GM21381 (cell line): ENCODE data around the gene B3GAT3.
"Not testable (repeated sequence)": the region's sequence is repeated elsewhere in the genome, so short reads cannot be mapped to it uniquely, and the experiment has no call there.

Source experiments
- ATAC-seq: cut with Tn5 transposase; IDR thresholded peaks from one replicate; pipeline ENCODE4 v1.9.1; 2021; ENCODE audit warnings: mild to moderate bottlenecking, moderate library complexity; ENCODE audit not compliant: unreplicated experiment

The B3GAT3 gene

GRCh38 chr11:62580959-62581715, 40.6 kb downstream of the B3GAT3 start:
- no peak for ATAC-seq

- no peak for ATAC-seq
Observed at GRCh38 chr11:62579252-62579651, 42.5 kb downstream of the B3GAT3 start.

GRCh38 chr11:62578541-62578940, 43.2 kb downstream of the B3GAT3 start:
- no peak for ATAC-seq

GRCh38 chr11:62577046-62577714, 44.6 kb downstream of the B3GAT3 start:
- ATAC-seq: no peak

- ATAC-seq: no peak
Observed at GRCh38 chr11:62575837-62576236, 45.9 kb downstream of the B3GAT3 start.

GRCh38 chr11:62575156-62575555, 46.6 kb downstream of the B3GAT3 start:
- no peak for ATAC-seq

- peak; percentile 9 for ATAC-seq
Observed at GRCh38 chr11:62574363-62575071, 47.3 kb downstream of the B3GAT3 start.

GRCh38 chr11:62573592-62574362, 48.0 kb downstream of the B3GAT3 start, which contains the start of gene EEF1G:
Gene EEF1G (minus strand): TSS chr11:62573891. CDS start chr11:62573842, 49 bp downstream.
- peak; percentile 80 for ATAC-seq

GRCh38 chr11:62573006-62573591, 48.7 kb downstream of the B3GAT3 start:
- ATAC-seq: no peak

- no peak for ATAC-seq
Observed at GRCh38 chr11:62572431-62572830, 49.4 kb downstream of the B3GAT3 start.

GRCh38 chr11:62571493-62571892, 50.3 kb downstream of the B3GAT3 start:
- not testable (repeated sequence) for ATAC-seq

GRCh38 chr11:62570903-62571302, 50.9 kb downstream of the B3GAT3 start:
- not testable (repeated sequence) for ATAC-seq

- ATAC-seq: no peak
Observed at GRCh38 chr11:62569611-62570010, 52.2 kb downstream of the B3GAT3 start.

- peak; percentile 32 for ATAC-seq
Observed at GRCh38 chr11:62567018-62567633, 54.7 kb downstream of the B3GAT3 start.

- no peak for ATAC-seq
Observed at GRCh38 chr11:62566247-62566646, 55.5 kb downstream of the B3GAT3 start.
